Activated naive CD4-positive, alpha-beta T cell treated with anti-CD3 and anti-CD28 coated beads, Interleukin-2, amount 50 U/mL, for 24 hours (primary cell): ENCODE results near the gene FNIP2.
"Not testable (repeated sequence)": the region's sequence is repeated elsewhere in the genome, so short reads cannot be mapped to it uniquely, and the experiment has no call there.

Source experiments
- H3K27ac Mint-ChIP-seq: one replicate; pipeline ENCODE4 v1.8.0; 2021; ENCODE audit warnings: mild to moderate bottlenecking, mixed read lengths
- H3K27me3 Mint-ChIP-seq: one replicate; pipeline ENCODE4 v1.8.0; 2021; ENCODE audit warnings: mixed read lengths
- H3K36me3 Mint-ChIP-seq: one replicate; pipeline ENCODE4 v1.8.0; 2021; ENCODE audit warnings: mixed read lengths
- H3K4me1 Mint-ChIP-seq: one replicate; pipeline ENCODE4 v1.8.0; 2021; ENCODE audit warnings: mixed read lengths
- H3K4me3 Mint-ChIP-seq: one replicate; pipeline ENCODE4 v1.8.0; 2021; ENCODE audit warnings: mild to moderate bottlenecking, mixed read lengths
- H3K9me3 Mint-ChIP-seq: one replicate; pipeline ENCODE4 v1.8.0; 2021; ENCODE audit warnings: mixed read lengths

The FNIP2 gene

DNA sequence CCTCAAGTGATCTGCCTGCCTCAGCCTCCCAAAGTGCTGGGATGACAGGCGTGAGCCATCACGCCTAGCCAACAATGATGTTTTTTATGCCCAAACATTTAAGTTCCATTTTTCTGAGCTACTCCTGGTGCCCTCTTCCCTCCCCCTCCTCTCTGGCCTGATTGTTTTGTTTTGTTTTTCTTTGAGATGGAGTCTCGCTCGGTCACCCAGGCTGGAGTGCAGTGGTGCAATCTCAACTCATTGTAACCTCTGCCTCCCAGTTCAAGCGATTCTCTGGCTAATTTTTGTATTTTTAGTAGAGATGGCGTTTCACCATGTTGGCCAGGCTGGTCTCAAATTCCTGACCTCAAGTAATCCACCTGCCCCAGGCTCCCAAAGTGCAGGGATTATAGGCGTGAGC, 13.0 kb upstream of the FNIP2 start:
- not testable (repeated sequence) for H3K9me3 Mint-ChIP-seq, H3K27ac Mint-ChIP-seq, H3K27me3 Mint-ChIP-seq, H3K4me3 Mint-ChIP-seq, H3K4me1 Mint-ChIP-seq, H3K36me3 Mint-ChIP-seq

DNA sequence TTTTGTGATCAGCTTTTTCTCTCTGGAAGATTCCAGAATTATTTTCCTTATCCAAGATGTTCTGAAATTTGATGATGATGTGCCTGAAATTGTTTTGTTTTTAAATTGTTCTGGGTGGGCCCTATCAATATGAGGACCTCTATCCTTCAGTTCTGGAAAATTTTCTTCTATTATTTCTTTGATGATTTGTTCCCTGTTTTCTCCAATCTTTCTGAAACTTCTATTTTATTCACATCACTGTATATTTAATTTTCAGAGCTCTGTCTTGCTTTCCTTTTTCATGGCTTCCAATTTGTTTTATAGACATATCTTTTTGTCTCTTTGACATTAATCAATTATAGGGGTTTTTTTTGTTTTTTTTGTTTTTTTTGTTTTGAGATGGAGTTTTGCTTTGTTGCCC, 12.2 kb upstream of the FNIP2 start:
- H3K27ac Mint-ChIP-seq, result no peak overlapping the region
- H3K27me3 Mint-ChIP-seq, result peaks cover 4% of the 10 kb centered on the region
- H3K36me3 Mint-ChIP-seq, result peaks cover 8% of the 10 kb centered on the region
- peaks cover 5% of the 10 kb centered on the region for H3K9me3 Mint-ChIP-seq
- H3K4me3 Mint-ChIP-seq, result no peak overlapping the region
- H3K4me1 Mint-ChIP-seq, result no peaks in the 10 kb centered on the region

DNA sequence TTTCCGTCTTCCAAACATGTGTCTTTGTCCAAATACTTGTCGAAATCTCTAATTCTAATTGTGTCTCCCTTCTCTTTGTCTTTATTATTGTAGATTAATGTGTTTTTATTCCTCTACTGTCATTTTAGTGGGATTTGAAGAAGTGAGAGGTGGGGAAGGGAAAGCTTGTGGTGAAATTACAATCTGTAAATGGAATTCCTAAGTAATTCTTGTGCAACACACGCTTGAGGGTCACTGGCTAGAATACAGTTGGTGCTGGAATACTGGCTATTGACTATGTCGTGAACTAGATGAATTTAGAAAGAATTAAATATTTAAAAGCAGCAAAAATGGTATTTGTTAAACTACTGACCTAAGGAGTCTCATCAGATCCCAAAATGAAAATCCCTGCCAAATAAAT, 10.7 kb upstream of the FNIP2 start:
- H3K27me3 Mint-ChIP-seq, result peaks cover 4% of the 10 kb centered on the region
- no peaks in the 10 kb centered on the region for H3K4me1 Mint-ChIP-seq
- peaks cover 5% of the 10 kb centered on the region for H3K9me3 Mint-ChIP-seq
- no peak overlapping the region for H3K4me3 Mint-ChIP-seq
- H3K27ac Mint-ChIP-seq, result no peak overlapping the region
- peaks cover 8% of the 10 kb centered on the region for H3K36me3 Mint-ChIP-seq

DNA sequence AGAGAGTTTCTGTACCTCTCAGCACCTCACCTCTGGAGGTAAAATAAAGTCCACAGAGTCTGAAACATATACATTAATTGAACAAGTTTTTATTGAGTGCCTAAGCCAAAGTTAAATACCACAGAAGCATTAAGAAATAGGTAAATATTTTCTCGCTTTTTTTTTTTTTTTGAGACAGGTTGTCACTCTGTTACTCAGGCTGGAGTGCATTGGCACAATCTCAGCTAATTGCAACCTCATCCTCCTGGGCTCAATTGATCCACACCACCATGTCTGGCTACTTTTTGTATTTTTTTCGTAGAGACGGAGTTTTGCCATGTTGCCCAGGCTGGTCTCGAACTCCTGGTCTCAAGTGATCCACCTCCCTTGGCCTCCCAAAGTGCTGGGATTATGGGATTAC, 10.1 kb upstream of the FNIP2 start:
- H3K9me3 Mint-ChIP-seq, result peaks cover 5% of the 10 kb centered on the region
- H3K27ac Mint-ChIP-seq, result no peak overlapping the region
- H3K36me3 Mint-ChIP-seq, result peaks cover 8% of the 10 kb centered on the region
- H3K4me1 Mint-ChIP-seq, result no peaks in the 10 kb centered on the region
- H3K4me3 Mint-ChIP-seq, result no peak overlapping the region
- peaks cover 4% of the 10 kb centered on the region for H3K27me3 Mint-ChIP-seq

DNA sequence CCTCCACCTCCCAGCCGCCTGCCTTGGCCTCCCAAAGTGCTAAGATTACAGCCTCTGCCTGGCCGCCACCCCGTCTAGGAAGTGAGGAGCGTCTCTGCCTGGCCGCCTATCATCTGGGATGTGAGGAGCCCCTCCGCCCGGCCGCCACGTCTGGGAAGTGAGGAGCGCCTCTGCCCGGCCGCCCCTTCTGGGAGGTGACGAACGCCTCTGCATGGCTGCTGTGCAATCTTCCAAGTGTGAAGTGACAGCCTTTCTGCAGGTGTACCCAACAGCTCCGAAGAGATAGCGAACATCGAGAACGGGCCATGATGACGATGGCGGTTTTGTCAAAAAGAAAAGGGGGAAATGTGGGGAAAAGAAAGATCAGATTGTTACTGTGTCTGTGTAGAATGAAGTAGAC, 9.3 kb upstream of the FNIP2 start:
- H3K27ac Mint-ChIP-seq, H3K9me3 Mint-ChIP-seq, H3K4me3 Mint-ChIP-seq, H3K27me3 Mint-ChIP-seq, H3K4me1 Mint-ChIP-seq, H3K36me3 Mint-ChIP-seq: not testable (repeated sequence)

DNA sequence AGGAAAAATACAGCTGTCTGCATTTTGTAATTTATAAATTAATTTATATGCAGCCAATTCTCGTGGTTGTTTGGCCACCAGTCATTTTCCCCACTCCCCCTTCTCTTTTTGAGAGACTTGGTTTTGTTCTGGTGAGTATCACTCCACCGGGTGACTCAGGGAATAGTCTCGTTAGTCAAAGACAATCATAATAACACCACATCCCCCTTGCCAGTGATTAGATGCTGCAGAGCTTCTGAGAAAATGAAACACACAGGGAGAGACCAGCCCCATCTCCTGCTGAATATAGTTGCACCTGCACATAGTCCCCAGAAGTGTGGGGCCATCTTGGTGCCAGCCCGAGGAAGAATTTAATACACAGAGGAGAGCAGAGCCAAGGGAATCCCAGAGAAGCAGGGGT, 8.0 kb upstream of the FNIP2 start:
- Mint-ChIP-seq H3K36me3 (peaks cover 8% of the 10 kb centered on the region), H3K4me1 (no peaks in the 10 kb centered on the region), H3K4me3 (no peak overlapping the region), H3K27ac (no peak overlapping the region), H3K27me3 (peaks cover 4% of the 10 kb centered on the region), H3K9me3 (peaks cover 5% of the 10 kb centered on the region)

DNA sequence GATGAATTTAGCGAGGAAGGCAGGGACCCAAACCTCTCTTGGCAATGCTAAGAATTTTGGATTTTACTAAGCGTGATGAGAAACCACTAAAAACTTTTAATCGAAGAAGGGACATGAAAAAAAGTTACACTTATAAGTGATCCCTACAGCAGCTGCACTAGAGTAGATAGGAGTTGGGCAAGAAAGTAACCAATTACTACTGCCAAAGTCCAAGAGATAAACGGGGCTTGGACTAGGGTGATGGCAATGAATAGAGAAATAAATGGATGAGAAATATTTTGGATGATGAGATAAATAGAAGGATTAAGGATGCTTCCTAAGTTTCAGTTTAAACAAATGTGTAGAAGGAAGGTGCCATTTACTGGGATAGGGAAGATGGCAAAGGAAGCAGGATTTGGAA, 6.3 kb upstream of the FNIP2 start:
- peaks cover 4% of the 10 kb centered on the region for H3K27me3 Mint-ChIP-seq
- H3K36me3 Mint-ChIP-seq, result peaks cover 4% of the 10 kb centered on the region
- H3K4me1 Mint-ChIP-seq, result peaks cover 5% of the 10 kb centered on the region
- peak overlapping the region; percentile 60 for H3K27ac Mint-ChIP-seq
- no peaks in the 10 kb centered on the region for H3K9me3 Mint-ChIP-seq
- no peak overlapping the region for H3K4me3 Mint-ChIP-seq

GRCh38 chr4:158763462-158763861, 5.4 kb upstream of the FNIP2 start:
- no peak overlapping the region for H3K27ac Mint-ChIP-seq
- H3K27me3 Mint-ChIP-seq, result peaks cover 1% of the 10 kb centered on the region
- H3K9me3 Mint-ChIP-seq, result no peaks in the 10 kb centered on the region

GRCh38 chr4:158766434-158767044, 2.3 kb upstream of the FNIP2 start:
- no peak overlapping the region for H3K4me3 Mint-ChIP-seq
- H3K36me3 Mint-ChIP-seq, result peaks cover under 1% of the 10 kb centered on the region
- no peaks in the 10 kb centered on the region for H3K9me3 Mint-ChIP-seq
- H3K27me3 Mint-ChIP-seq, result no peaks in the 10 kb centered on the region
- H3K4me1 Mint-ChIP-seq, result peaks cover 35% of the 10 kb centered on the region
- no peak overlapping the region for H3K27ac Mint-ChIP-seq

More at GRCh38 chr4:158763462-158763861, 5.4 kb upstream of the FNIP2 start:
- Mint-ChIP-seq H3K4me1 (peaks cover 14% of the 10 kb centered on the region), H3K4me3 (no peak overlapping the region), H3K36me3 (peaks cover 4% of the 10 kb centered on the region)

- Mint-ChIP-seq H3K27me3 (no peaks in the 10 kb centered on the region), H3K4me1 (peaks cover 44% of the 10 kb centered on the region), H3K36me3 (no peaks in the 10 kb centered on the region), H3K9me3 (no peaks in the 10 kb centered on the region), H3K4me3 (peak overlapping the region; percentile 83), H3K27ac (peak overlapping the region; percentile 56)
These were observed 1.4 kb upstream of the FNIP2 start for GRCh38 chr4:158767451-158767850.

DNA sequence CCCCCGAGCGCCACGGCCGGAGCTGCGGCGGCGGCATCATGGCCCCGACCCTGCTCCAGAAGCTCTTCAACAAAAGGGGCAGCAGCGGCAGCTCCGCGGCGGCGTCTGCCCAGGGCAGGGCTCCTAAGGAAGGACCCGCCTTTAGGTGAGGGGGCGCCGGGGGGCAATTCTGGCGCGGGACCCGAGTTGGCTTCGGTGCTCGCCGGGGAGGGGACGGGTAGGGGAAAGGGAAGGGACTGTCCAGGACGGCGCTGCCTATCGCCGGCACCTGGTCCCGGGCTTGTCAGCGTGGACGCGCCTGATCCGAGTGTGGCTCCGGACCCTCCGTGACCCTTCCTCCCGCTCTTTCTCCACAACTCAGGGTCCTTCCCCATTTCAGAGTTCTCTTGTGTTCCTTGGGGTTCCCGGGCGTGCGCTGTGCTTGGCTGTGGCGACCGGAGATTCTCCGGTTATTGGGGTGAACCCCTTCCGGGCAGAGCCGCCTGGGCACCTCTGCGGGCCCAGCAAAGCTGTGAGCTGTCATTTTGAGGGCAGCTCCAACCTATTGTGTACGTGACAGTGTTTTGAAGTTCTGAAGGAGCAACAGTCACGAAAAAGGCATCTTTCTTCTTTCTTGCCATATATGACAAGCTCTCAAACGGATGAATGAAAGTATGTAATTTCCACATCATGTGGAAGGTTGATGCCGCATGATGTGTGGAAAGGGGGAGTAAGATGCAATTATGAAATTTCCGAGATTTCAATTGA, 522 bp downstream of the FNIP2 start:
- Mint-ChIP-seq H3K9me3 (no peaks in the 10 kb centered on the region), H3K4me1 (peaks cover 52% of the 10 kb centered on the region), H3K4me3 (peak overlapping the region; percentile 99), H3K36me3 (no peaks in the 10 kb centered on the region), H3K27me3 (no peaks in the 10 kb centered on the region), H3K27ac (peak overlapping the region; percentile 95)

GRCh38 chr4:158770671-158771070, 1.8 kb downstream of the FNIP2 start:
- Mint-ChIP-seq H3K36me3 (no peaks in the 10 kb centered on the region), H3K4me3 (peak overlapping the region; percentile 55), H3K9me3 (no peaks in the 10 kb centered on the region), H3K27me3 (no peaks in the 10 kb centered on the region), H3K27ac (no peak overlapping the region), H3K4me1 (peaks cover 61% of the 10 kb centered on the region)

GRCh38 chr4:158771776-158772175, 3.0 kb downstream of the FNIP2 start:
- no peak overlapping the region for H3K4me3 Mint-ChIP-seq
- no peaks in the 10 kb centered on the region for H3K9me3 Mint-ChIP-seq
- peaks cover 65% of the 10 kb centered on the region for H3K4me1 Mint-ChIP-seq
- H3K27ac Mint-ChIP-seq, result no peak overlapping the region
- no peaks in the 10 kb centered on the region for H3K27me3 Mint-ChIP-seq
- H3K36me3 Mint-ChIP-seq, result no peaks in the 10 kb centered on the region

GRCh38 chr4:158775091-158775651, 6.3 kb downstream of the FNIP2 start:
- Mint-ChIP-seq H3K27ac (no peak overlapping the region), H3K9me3 (no peaks in the 10 kb centered on the region), H3K4me3 (no peak overlapping the region), H3K27me3 (no peaks in the 10 kb centered on the region), H3K4me1 (peaks cover 69% of the 10 kb centered on the region), H3K36me3 (no peaks in the 10 kb centered on the region)

- no peaks in the 10 kb centered on the region for H3K27me3 Mint-ChIP-seq
- no peaks in the 10 kb centered on the region for H3K9me3 Mint-ChIP-seq
- H3K36me3 Mint-ChIP-seq, result no peaks in the 10 kb centered on the region
These were observed 7.3 kb downstream of the FNIP2 start for GRCh38 chr4:158776106-158776505.

GRCh38 chr4:158777423-158778155, 8.8 kb downstream of the FNIP2 start:
- no peaks in the 10 kb centered on the region for H3K9me3 Mint-ChIP-seq
- peak overlapping the region; percentile 80 for H3K4me3 Mint-ChIP-seq
- peaks cover 57% of the 10 kb centered on the region for H3K4me1 Mint-ChIP-seq
- no peak overlapping the region for H3K27ac Mint-ChIP-seq
- H3K27me3 Mint-ChIP-seq, result no peaks in the 10 kb centered on the region
- H3K36me3 Mint-ChIP-seq, result no peaks in the 10 kb centered on the region

More at GRCh38 chr4:158776106-158776505, 7.3 kb downstream of the FNIP2 start:
- no peak overlapping the region for H3K27ac Mint-ChIP-seq
- no peak overlapping the region for H3K4me3 Mint-ChIP-seq
- H3K4me1 Mint-ChIP-seq, result peaks cover 63% of the 10 kb centered on the region
